HEK293T (cell line): ENCODE measurements around the gene CHST3.

ENCODE experiments used
- CTCF ChIA-PET: fragments of 350-600 bp; formaldehyde crosslinking; extraction: SDS; loops from one replicate; lab custom pipeline; 2021; ENCODE audit warnings: antibody characterized with exemption, inconsistent platforms; lab: Yijun Ruan, JAX
- POLR2A ChIA-PET: fragments of 350-600 bp; formaldehyde crosslinking; extraction: SDS; loops from one replicate; lab custom pipeline; 2020; ENCODE audit warnings: antibody characterized with exemption, inconsistent platforms; lab: Yijun Ruan, JAX
- DNase-seq: peaks from one replicate; pipeline ENCODE4 v3.0.0; 2012; ENCODE audit warnings: mixed read lengths; ENCODE audit errors: extremely low spot score
- ARNT ChIP-seq: fragments of 450-650 bp; IDR thresholded peaks from 2 replicates; pipeline ENCODE4 v1.6.1; 2017; ENCODE audit warnings: mild to moderate bottlenecking
- BHLHE40 ChIP-seq: fragments of 450-650 bp; IDR thresholded peaks from 2 replicates; pipeline ENCODE4 v1.6.1; 2016; ENCODE audit warnings: mild to moderate bottlenecking, moderate library complexity, borderline replicate concordance
- CTBP1 ChIP-seq: fragments of 450-650 bp; IDR thresholded peaks from 2 replicates; pipeline ENCODE4 v1.6.1; 2016; ENCODE audit warnings: borderline replicate concordance
- ELF4 ChIP-seq: fragments of 450-650 bp; IDR thresholded peaks from 2 replicates; pipeline ENCODE4 v1.6.1; 2017; ENCODE audit warnings: antibody characterized with exemption
- FOXA1 ChIP-seq: fragments of 450-650 bp; IDR thresholded peaks from 2 replicates; pipeline ENCODE4 v1.6.1; 2016; ENCODE audit warnings: mild to moderate bottlenecking
- FOXK2 ChIP-seq: fragments of 450-650 bp; IDR thresholded peaks from 2 replicates; pipeline ENCODE4 v1.6.1; 2016; ENCODE audit warnings: mild to moderate bottlenecking
- FOXM1 ChIP-seq: fragments of 450-650 bp; IDR thresholded peaks from 2 replicates; pipeline ENCODE4 v1.6.1; 2017; ENCODE audit warnings: mild to moderate bottlenecking, borderline replicate concordance
- HDGF ChIP-seq: fragments of 450-650 bp; IDR thresholded peaks from 2 replicates; pipeline ENCODE4 v1.6.1; 2017; ENCODE audit warnings: antibody characterized with exemption, borderline replicate concordance
- L3MBTL2 ChIP-seq: fragments of 450-650 bp; conservative IDR thresholded peaks from 2 replicates; pipeline ENCODE4 v1.6.1; 2016; ENCODE audit warnings: mild to moderate bottlenecking
- LEF1 ChIP-seq: fragments of 450-650 bp; IDR thresholded peaks from 2 replicates; pipeline ENCODE4 v1.6.1; 2017; ENCODE audit warnings: mild to moderate bottlenecking, borderline replicate concordance
- NFRKB ChIP-seq: fragments of 450-650 bp; IDR thresholded peaks from 2 replicates; pipeline ENCODE4 v1.6.1; 2016; ENCODE audit warnings: mild to moderate bottlenecking, moderate library complexity
- PKNOX1 ChIP-seq: fragments of 450-650 bp; IDR thresholded peaks from 2 replicates; pipeline ENCODE4 v1.6.1; 2016
- SP1 ChIP-seq: fragments of 450-650 bp; IDR thresholded peaks from 2 replicates; pipeline ENCODE4 v1.6.1; 2017
- SUZ12 ChIP-seq: fragments of 450-650 bp; IDR thresholded peaks from 2 replicates; pipeline ENCODE4 v1.6.1; 2016; ENCODE audit warnings: mild to moderate bottlenecking
- TARDBP ChIP-seq: fragments of 450-650 bp; IDR thresholded peaks from 2 replicates; pipeline ENCODE4 v1.6.1; 2016
- ZNF384 ChIP-seq: fragments of 450-650 bp; IDR thresholded peaks from 2 replicates; pipeline ENCODE4 v1.6.1; 2016

Gene CHST3

GRCh38 chr10:71970869-71971268, 6.7 kb downstream of the CHST3 start:
- no peak for TF ChIP-seq ZNF384
- ChIA-PET CTCF (interaction anchor here (1.0 kb wide), 1 partner anchor 13 kb away, joined by 3 read pairs; no protein-coding TSS in a partner anchor), POLR2A (interaction anchor here (1.2 kb wide), 1 partner anchor 16 kb away, joined by 4 read pairs; no protein-coding TSS in a partner anchor)
- DNase-seq, result no peak

GRCh38 chr10:71971311-71971731, 7.1 kb downstream of the CHST3 start:
- ChIA-PET POLR2A (interaction anchor here (1.2 kb wide), 1 partner anchor 15 kb away, joined by 4 read pairs; no protein-coding TSS in a partner anchor), CTCF (no interaction called here)
- DNase-seq, result no peak
- no peak for TF ChIP-seq LEF1

- ChIA-PET CTCF (interaction anchor here (0.6 kb wide), 1 partner anchor 22 kb away, joined by 3 read pairs; no protein-coding TSS in a partner anchor), POLR2A (interaction anchor here (1.2 kb wide), 1 partner anchor 15 kb away, joined by 4 read pairs; no protein-coding TSS in a partner anchor)
- TF ChIP-seq ELF4 (no peak), FOXK2 (no peak), FOXM1 (no peak), CTBP1 (no peak), ZNF384 (no peak), SP1 (no peak), FOXA1 (no peak), SUZ12 (no peak), LEF1 (no peak), HDGF (no peak), TARDBP (no peak), PKNOX1 (no peak), BHLHE40 (no peak), L3MBTL2 (no peak), NFRKB (no peak), ARNT (no peak)
- no peak for DNase-seq
Observed at GRCh38 chr10:71971769-71972555, 7.8 kb downstream of the CHST3 start.

- CTCF ChIA-PET, result interaction anchor here (0.6 to 1.8 kb wide), 2 partner anchors 21 to 76 kb away, joined by 3 to 5 read pairs; no protein-coding TSS in a partner anchor
- POLR2A ChIA-PET, result interaction anchor here (1.1 to 1.8 kb wide), 2 partner anchors 10 to 15 kb away, joined by 4 to 5 read pairs; no protein-coding TSS in a partner anchor
- TF ChIP-seq ARNT (no peak), L3MBTL2 (no peak), CTBP1 (no peak), ELF4 (no peak), BHLHE40 (no peak), LEF1 (no peak), TARDBP (no peak), FOXK2 (no peak), SP1 (no peak), FOXA1 (no peak)
- DNase-seq, result no peak
Observed at GRCh38 chr10:71972746-71973695, 8.8 kb downstream of the CHST3 start.

GRCh38 chr10:71973777-71974488, 9.7 kb downstream of the CHST3 start:
- no peak for TF ChIP-seq SUZ12
- no peak for TF ChIP-seq ZNF384
- no peak for TF ChIP-seq ELF4
- no peak for TF ChIP-seq CTBP1
- no peak for TF ChIP-seq SP1
- TF ChIP-seq HDGF, result no peak
- TF ChIP-seq L3MBTL2, result no peak
- TF ChIP-seq ARNT, result no peak
- no peak for TF ChIP-seq FOXK2
- no peak for TF ChIP-seq NFRKB
- no peak for TF ChIP-seq PKNOX1
- no peak for TF ChIP-seq BHLHE40
- no peak for TF ChIP-seq FOXM1
- POLR2A ChIA-PET, result interaction anchor here (1.1 to 1.8 kb wide), 2 partner anchors 11 to 16 kb away, joined by 4 to 5 read pairs; no protein-coding TSS in a partner anchor

More at GRCh38 chr10:71973777-71974488, 9.7 kb downstream of the CHST3 start:
- CTCF ChIA-PET, result interaction anchor here (0.6 to 1.8 kb wide), 3 partner anchors 10 to 75 kb away, joined by 3 to 5 read pairs (median 4); no protein-coding TSS in a partner anchor
- DNase-seq, result no peak
